H1 (cell line): ENCODE measurements around the gene PRDM5. TPM values are rescaled to one million over a fixed set of nuclear protein-coding genes. Genes with fewer than 3 reads are reported as not detected.

Source experiments
- CTCF ChIA-PET: fragments of 300-600 bp; sonication (Branson Sonifier 250); formaldehyde crosslinking; loops from one replicate; lab custom pipeline; 2021; ENCODE audit not compliant: partially characterized antibody; lab: Charles Lee
- POLR2A ChIA-PET: fragments of 300-600 bp; sonication (Branson Sonifier 250); formaldehyde crosslinking; loops from one replicate; lab custom pipeline; 2021; ENCODE audit warnings: inconsistent platforms; ENCODE audit not compliant: partially characterized antibody; lab: Charles Lee
- DNase-seq, 2 experiments: peaks; one replicate each; pipeline versions ENCODE4 v3.0.0 to v3.0.0-alpha.2; 2010 to 2022; ENCODE audit warnings: low spot score in 2 of 2, low read depth in 1 of 2, mixed read lengths in 1 of 2
- FAIRE-seq: peaks from 2 replicates; lab custom pipeline; 2011; peaks lifted over from hg19 to GRCh38; lab: Jason Lieb, UNC
- H2AFZ ChIP-seq: 2 replicates; pipeline ENCODE4 v1.8.1; 2012; ENCODE audit warnings: low read length, inconsistent platforms
- H2AK5ac ChIP-seq: 2 replicates; pipeline ENCODE4 v1.6.1; 2013; ENCODE audit warnings: low read depth, low read length
- H2BK120ac ChIP-seq: replicated peaks from 2 replicates; pipeline ENCODE3; 2013; ENCODE audit warnings: low read depth, low read length, inconsistent platforms
- H2BK12ac ChIP-seq: 2 replicates; pipeline ENCODE4 v1.6.1; 2013; ENCODE audit warnings: low read depth, low read length
- H2BK15ac ChIP-seq: 2 replicates; pipeline ENCODE4 v1.6.1; 2013; ENCODE audit warnings: low read length
- H2BK20ac ChIP-seq: 2 replicates; pipeline ENCODE4 v1.6.1; 2013; ENCODE audit warnings: low read length
- H2BK5ac ChIP-seq: 2 replicates; pipeline ENCODE4 v1.6.1; 2013; ENCODE audit warnings: low read depth, low read length
- H3K14ac ChIP-seq: 2 replicates; pipeline ENCODE4 v1.6.1; 2013; ENCODE audit warnings: inconsistent platforms; ENCODE audit not compliant: insufficient read length
- H3K18ac ChIP-seq: 2 replicates; pipeline ENCODE4 v1.6.1; 2013; ENCODE audit warnings: low read length; ENCODE audit errors: extremely low read depth
- H3K23ac ChIP-seq: 2 replicates; pipeline ENCODE4 v1.6.1; 2013; ENCODE audit warnings: inconsistent platforms; ENCODE audit not compliant: insufficient read length
- H3K23me2 ChIP-seq: 2 replicates; pipeline ENCODE4 v1.6.1; 2013; ENCODE audit warnings: low read depth, low read length
- H3K27ac ChIP-seq: 2 replicates; pipeline ENCODE4 v1.6.1; 2011; ENCODE audit warnings: low read depth, low read length, inconsistent platforms
- H3K27me3 ChIP-seq, 4 experiments: replicated peaks in 1 of 4; 1 replicate in 1 of 4; 2 replicates in 3 of 4; pipeline versions ENCODE4 v1.6.1 to v1.8.1; 2011 to 2013; ENCODE audit warnings: low read length in 3 of 4, mild to moderate bottlenecking in 3 of 4, inconsistent platforms in 2 of 4, mixed read lengths in 2 of 4, moderate library complexity in 1 of 4; ENCODE audit not compliant: control insufficient read depth in 3 of 4, insufficient read depth in 3 of 4; ENCODE audit errors: extremely low read depth in 1 of 4
- H3K36me3 ChIP-seq, 4 experiments: 2 replicates each; pipeline versions ENCODE4 v1.6.1 to v1.8.1; 2011 to 2013; ENCODE audit warnings: mild to moderate bottlenecking in 4 of 4, low read length in 3 of 4, moderate library complexity in 2 of 4, control low read depth in 1 of 4, inconsistent platforms in 1 of 4; ENCODE audit not compliant: insufficient read depth in 4 of 4, control insufficient read depth in 2 of 4
- H3K4ac ChIP-seq: replicated peaks from 2 replicates; pipeline ENCODE3; 2013; ENCODE audit warnings: low read length, low read depth, mixed read lengths, inconsistent platforms; ENCODE audit not compliant: insufficient read length
- H3K4me1 ChIP-seq, 4 experiments: replicated peaks in 1 of 4; 1 replicate in 1 of 4; 2 replicates in 3 of 4; pipeline versions ENCODE4 v1.6.1 to v1.8.1; 2011 to 2013; ENCODE audit warnings: low read length in 3 of 4, inconsistent platforms in 2 of 4, mixed read lengths in 1 of 4; ENCODE audit not compliant: insufficient read depth in 4 of 4, control insufficient read depth in 3 of 4
- H3K4me2 ChIP-seq, 2 experiments: 2 replicates each; pipeline versions ENCODE4 v1.6.1 to v1.8.1; 2011 to 2013; ENCODE audit warnings: low read depth in 2 of 2, low read length in 2 of 2, control low read depth in 1 of 2, inconsistent platforms in 1 of 2, mild to moderate bottlenecking in 1 of 2; ENCODE audit not compliant: insufficient read depth in 1 of 2
- H3K4me3 ChIP-seq, 4 experiments: fragments of 200-600, 300-600 bp in 1 of 4; sonication (generic), shearing (Covaris generic), sonication (Bioruptor Twin) in 1 of 4; 2 replicates each; pipeline versions ENCODE4 v1.5.1 to v1.8.1; 2011 to 2016; ENCODE audit warnings: low read length in 4 of 4, low read depth in 3 of 4, control low read depth in 2 of 4, inconsistent platforms in 2 of 4, mild to moderate bottlenecking in 2 of 4, mixed read lengths in 1 of 4, moderate library complexity in 1 of 4; ENCODE audit not compliant: insufficient read depth in 2 of 4; ENCODE audit errors: extremely low read depth in 1 of 4
- H3K56ac ChIP-seq: replicated peaks from 2 replicates; pipeline ENCODE3; 2013; ENCODE audit warnings: low read depth, mild to moderate bottlenecking, mixed read lengths, low read length, inconsistent platforms; ENCODE audit not compliant: insufficient read length
- H3K79me1 ChIP-seq: 2 replicates; pipeline ENCODE4 v1.6.1; 2013; ENCODE audit warnings: low read depth, low read length, control low read depth
- H3K79me2 ChIP-seq, 2 experiments: 2 replicates each; pipeline versions ENCODE4 v1.6.1 to v1.8.1; 2012 to 2013; ENCODE audit warnings: low read length in 2 of 2, mild to moderate bottlenecking in 2 of 2, inconsistent platforms in 1 of 2; ENCODE audit not compliant: insufficient read depth in 2 of 2, control insufficient read depth in 1 of 2
- H3K9ac ChIP-seq, 4 experiments: replicated peaks in 1 of 4; 1 replicate in 1 of 4; 2 replicates in 3 of 4; pipeline versions ENCODE4 v1.6.1 to v1.8.1; 2011 to 2013; ENCODE audit warnings: low read depth in 3 of 4, low read length in 3 of 4, control low read depth in 2 of 4, mild to moderate bottlenecking in 2 of 4, moderate library complexity in 2 of 4, inconsistent platforms in 1 of 4; ENCODE audit errors: extremely low read depth in 1 of 4
- H3K9me3 ChIP-seq, 2 experiments: 2 replicates each; pipeline versions ENCODE4 v1.6.1 to v1.8.1; 2012 to 2013; ENCODE audit warnings: mild to moderate bottlenecking in 2 of 2, moderate library complexity in 2 of 2, control low read depth in 1 of 2, inconsistent platforms in 1 of 2, low read depth in 1 of 2, low read length in 1 of 2, mixed read lengths in 1 of 2; ENCODE audit not compliant: insufficient read depth in 2 of 2
- H4K20me1 ChIP-seq, 2 experiments: replicated peaks in 1 of 2; 2 replicates each; pipeline versions ENCODE3 to v1.8.1; 2011 to 2013; ENCODE audit warnings: inconsistent platforms in 2 of 2, low read length in 2 of 2, mild to moderate bottlenecking in 1 of 2; ENCODE audit not compliant: insufficient read depth in 2 of 2, control insufficient read depth in 1 of 2
- H4K5ac ChIP-seq: 2 replicates; pipeline ENCODE4 v1.6.1; 2013; ENCODE audit warnings: low read length, low read depth, mixed read lengths, inconsistent platforms; ENCODE audit not compliant: insufficient read length
- H4K8ac ChIP-seq: 2 replicates; pipeline ENCODE4 v1.8.0; 2013; ENCODE audit warnings: mild to moderate bottlenecking, moderate library complexity, low read length, inconsistent platforms; ENCODE audit not compliant: insufficient read depth; ENCODE audit errors: extremely low read depth
- H4K91ac ChIP-seq: replicated peaks from 2 replicates; pipeline ENCODE3; 2013; ENCODE audit warnings: low read length, mixed read lengths, inconsistent platforms; ENCODE audit not compliant: insufficient read length
- CREB1 ChIP-seq: IDR thresholded peaks from 2 replicates; pipeline ENCODE4 v1.6.1; 2012; ENCODE audit warnings: inconsistent platforms
- EGR1 ChIP-seq: IDR thresholded peaks from 2 replicates; pipeline ENCODE4 v1.6.1; 2011; ENCODE audit warnings: low read depth, low read length, borderline replicate concordance
- KDM4A ChIP-seq: IDR thresholded peaks from one replicate; pipeline ENCODE4 v1.7.1; 2012; ENCODE audit warnings: low read depth, mild to moderate bottlenecking, moderate library complexity, low read length, inconsistent platforms; ENCODE audit not compliant: severe bottlenecking
- NANOG ChIP-seq: IDR thresholded peaks from 2 replicates; pipeline ENCODE4 v1.6.1; 2011; ENCODE audit warnings: low read length, low read depth, mild to moderate bottlenecking, inconsistent platforms; ENCODE audit not compliant: insufficient read depth, poor library complexity, severe bottlenecking
- RAD21 ChIP-seq, 2 experiments: IDR thresholded peaks in 1 of 2; conservative IDR thresholded peaks in 1 of 2; 2 replicates each; pipeline ENCODE4 v1.6.1; 2011; ENCODE audit warnings: low read depth in 2 of 2, low read length in 2 of 2, improper control_type of control experiment in 1 of 2, inconsistent platforms in 1 of 2, mild to moderate bottlenecking in 1 of 2, moderate library complexity in 1 of 2
- SIN3A ChIP-seq, 2 experiments: IDR thresholded peaks in 1 of 2; conservative IDR thresholded peaks in 1 of 2; 2 replicates each; pipeline ENCODE4 v1.6.1; 2011 to 2012; ENCODE audit warnings: low read length in 2 of 2, improper control_type of control experiment in 1 of 2, low read depth in 1 of 2, mild to moderate bottlenecking in 1 of 2
- SIRT6 ChIP-seq: IDR thresholded peaks from one replicate; pipeline ENCODE4 v1.7.1; 2012; ENCODE audit warnings: low read length, inconsistent platforms
- SUZ12 ChIP-seq: fragments of 200-600 bp; sonication (generic); IDR thresholded peaks from 2 replicates; pipeline ENCODE4 v1.6.1; 2012; ENCODE audit warnings: mild to moderate bottlenecking, inconsistent platforms, low read length, moderate library complexity, mixed read lengths
- polyA plus RNA-seq, 7 experiments: library from polyadenylated mRNA; depleted of rRNA in 3 of 7; stranded (reverse) in 5 of 7; unstranded in 2 of 7; fragments of >200 nt in 5 of 7; fragments of 200-250 nt in 2 of 7; gene quantifications; 1 replicate in 5 of 7; 2 replicates in 1 of 7; 4 replicates in 1 of 7; pipeline versions ENCODE4 v1.2.1 to v1.2.3, GENCODE V29; 2011 to 2013; ENCODE audit warnings: missing spikeins in 2 of 7, mixed read lengths in 2 of 7
- total RNA-seq: library from RNA; stranded (reverse); fragmentation: NEBNext Ultra II Directional; extraction: Animal tissue kit (Norgen Biotek cat#: 25700); gene quantifications from 2 replicates; pipeline ENCODE4 v1.2.1, GENCODE V29; 2021

Gene PRDM5
- total and polyA plus RNA-seq, 2 of the 8 experiments (the other 6 are each of a cell fraction or from before 2014, with no cell fraction given) = 8.2 to 23.4 TPM

DNA sequence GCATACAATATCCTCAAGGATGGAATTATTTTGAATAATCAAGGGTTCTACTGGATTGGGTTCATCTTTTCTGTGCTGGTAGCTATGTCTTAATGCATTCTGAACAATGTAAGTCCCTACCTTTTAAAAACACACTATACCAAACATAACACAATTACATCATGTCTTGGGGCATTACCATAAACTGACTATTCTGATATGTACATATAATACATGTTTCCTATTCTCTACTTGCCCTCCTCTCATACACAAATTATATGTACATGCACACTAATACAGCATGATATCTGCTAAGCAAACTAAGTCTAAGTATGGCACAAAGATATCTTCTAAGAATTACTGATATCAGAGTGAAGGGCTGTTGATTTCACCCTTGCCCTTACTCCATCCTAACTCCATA, 147.1 kb downstream of the PRDM5 start:
- H3K56ac ChIP-seq = no peak overlapping the region

More for the DNA sequence above, 147.1 kb downstream of the PRDM5 start:
- H3K9me3 ChIP-seq = no peaks in the 10 kb centered on the region
- H4K91ac ChIP-seq = no peak overlapping the region
- H2BK5ac ChIP-seq = no peak overlapping the region
- no peak overlapping the region for H2AK5ac ChIP-seq
- H4K5ac ChIP-seq = no peak overlapping the region
- H3K4me2 ChIP-seq = no peak overlapping the region
- no peaks in the 10 kb centered on the region; a peak in 1 of 8 replicates for H3K36me3 ChIP-seq
- H2BK12ac ChIP-seq = no peak overlapping the region
- no peaks in the 10 kb centered on the region for H4K20me1 ChIP-seq
- no peak overlapping the region for H3K27ac ChIP-seq
- ChIA-PET CTCF (interaction anchor here (1.0 kb wide), 1 partner anchor 171 kb away, joined by 3 read pairs; no protein-coding TSS in a partner anchor), POLR2A (no interaction called here)
- H4K8ac ChIP-seq = no peak overlapping the region
- FAIRE-seq = no peak
- DNase-seq = no peak
- no peak overlapping the region for H3K4me3 ChIP-seq
- no peak overlapping the region for H3K9ac ChIP-seq
- no peak overlapping the region for H3K14ac ChIP-seq
- no peaks in the 10 kb centered on the region for H3K79me2 ChIP-seq
- no peak overlapping the region for H2AFZ ChIP-seq
- H3K79me1 ChIP-seq = no peaks in the 10 kb centered on the region
- H2BK15ac ChIP-seq = no peak overlapping the region
- TF ChIP-seq SUZ12 = no peak
- TF ChIP-seq EGR1 = no peak
- no peak for TF ChIP-seq RAD21 (IDR thresholded peaks at IDR 0.05 in 1 of 2, conservative IDR thresholded peaks at IDR 0.05 in 1 of 2; ENCODE audit: low read depth in 2 of 2, low read length in 2 of 2)
- no peak for TF ChIP-seq NANOG
- TF ChIP-seq SIN3A (conservative IDR thresholded peaks at IDR 0.05 in 1 of 2, IDR thresholded peaks at IDR 0.05 in 1 of 2; ENCODE audit: low read depth in 1 of 2, low read length in 2 of 2) = no peak
- TF ChIP-seq SIRT6 = no peak
- TF ChIP-seq KDM4A = no peak
- no peak for TF ChIP-seq CREB1
- TF ChIP-seq, all 59 proteins: peak for 0
- no peak overlapping the region for H3K4ac ChIP-seq
- no peaks in the 10 kb centered on the region for H3K27me3 ChIP-seq
- H3K23me2 ChIP-seq = no peaks in the 10 kb centered on the region
- no peak overlapping the region for H2BK120ac ChIP-seq
- H3K4me1 ChIP-seq = no peaks in the 10 kb centered on the region
- H3K23ac ChIP-seq = no peak overlapping the region
- H3K18ac ChIP-seq = no peak overlapping the region
- no peak overlapping the region for H2BK20ac ChIP-seq
